Measurements from ENCODE around the gene COPB1. TPM values are rescaled to one million over a fixed set of nuclear protein-coding genes. Genes with fewer than 3 reads are reported as not detected.

COPB1 gene
- polyA plus RNA-seq, 4 donors, result 131 to 158 (median 153) TPM

GRCh38 chr11:14435717-14436512, 63.7 kb downstream of the COPB1 start:
- no peak for DNase-seq (ENCODE audit: low read depth in 4 of 4, low spot score in 3 of 4)

- DNase-seq (ENCODE audit: low read depth in 4 of 4, low spot score in 3 of 4), result no peak
Observed at GRCh38 chr11:14425621-14426020, 74.0 kb downstream of the COPB1 start.

- no peak for DNase-seq (ENCODE audit: low read depth in 4 of 4, low spot score in 3 of 4)
Observed at GRCh38 chr11:14424096-14424495, 75.5 kb downstream of the COPB1 start.

- DNase-seq (ENCODE audit: low read depth in 4 of 4, low spot score in 3 of 4), result no peak
Observed at GRCh38 chr11:14423633-14424032, 76.0 kb downstream of the COPB1 start.

- DNase-seq (ENCODE audit: low read depth in 4 of 4, low spot score in 3 of 4), result no peak
Observed at GRCh38 chr11:14422814-14423182, 76.8 kb downstream of the COPB1 start.

GRCh38 chr11:14422052-14422813, 77.4 kb downstream of the COPB1 start:
- peak; percentile 52 to 65 (median 60) for DNase-seq (ENCODE audit: low read depth in 4 of 4, low spot score in 3 of 4)

GRCh38 chr11:14420223-14420622, 79.4 kb downstream of the COPB1 start:
- DNase-seq (ENCODE audit: low read depth in 4 of 4, low spot score in 3 of 4), result no peak

GRCh38 chr11:14418801-14419417, 80.7 kb downstream of the COPB1 start:
- no peak for DNase-seq (ENCODE audit: low read depth in 4 of 4, low spot score in 3 of 4)

GRCh38 chr11:14417617-14418374, 81.8 kb downstream of the COPB1 start:
- DNase-seq (ENCODE audit: low read depth in 4 of 4, low spot score in 3 of 4), result no peak

GRCh38 chr11:14417186-14417585, 82.4 kb downstream of the COPB1 start:
- no peak for DNase-seq (ENCODE audit: low read depth in 4 of 4, low spot score in 3 of 4)

GRCh38 chr11:14414470-14415461, 84.8 kb downstream of the COPB1 start:
- DNase-seq (ENCODE audit: low read depth in 4 of 4, low spot score in 3 of 4), result no peak

- DNase-seq (ENCODE audit: low read depth in 4 of 4, low spot score in 3 of 4), result no peak
Observed at GRCh38 chr11:14413307-14414069, 86.1 kb downstream of the COPB1 start.

- DNase-seq (ENCODE audit: low read depth in 4 of 4, low spot score in 3 of 4), result no peak
Observed at GRCh38 chr11:14411818-14412217, 87.8 kb downstream of the COPB1 start.

GRCh38 chr11:14409891-14410290, 89.7 kb downstream of the COPB1 start:
- DNase-seq (ENCODE audit: low read depth in 4 of 4, low spot score in 3 of 4), result no peak

- DNase-seq (ENCODE audit: low read depth in 4 of 4, low spot score in 3 of 4), result no peak
Observed at GRCh38 chr11:14408612-14409011, 91.0 kb downstream of the COPB1 start.
